K562 (cell line): ENCODE data around the gene VEGFA. TPM values are rescaled to one million over a fixed set of nuclear protein-coding genes. Genes with fewer than 3 reads are reported as not detected.

Experiments
- ADNP ChIP-seq: fragments of 200-800 bp; sonication (Bioruptor generic); IDR thresholded peaks from 2 replicates; pipeline ENCODE4 v1.6.1; 2016; ENCODE audit warnings: missing genetic modification characterization, missing compliant biosample characterization
- BCL6 ChIP-seq: fragments of 250-450 bp; sonication (Bioruptor Pico); IDR thresholded peaks from 2 replicates; pipeline ENCODE4 v1.4.0; 2020
- BRCA1 ChIP-seq, 2 experiments: fragments of 450-650 bp in 1 of 2; sonication (generic) in 1 of 2; formaldehyde crosslinking in 1 of 2; IDR thresholded peaks; 2 replicates each; pipeline versions ENCODE4 v1.5.0 to v1.6.1; 2017 to 2020; ENCODE audit warnings: mild to moderate bottlenecking in 1 of 2, missing genetic modification reagents in 1 of 2
- CTBP1 ChIP-seq: fragments of 450-650 bp; IDR thresholded peaks from 2 replicates; pipeline ENCODE4 v1.6.1; 2016; ENCODE audit warnings: borderline replicate concordance
- JUNB ChIP-seq: fragments of 450-650 bp; formaldehyde crosslinking; conservative IDR thresholded peaks from 2 replicates; pipeline ENCODE4 v1.4.0; 2020; ENCODE audit warnings: mild to moderate bottlenecking
- KAT7 ChIP-seq: sonication (generic); formaldehyde crosslinking; IDR thresholded peaks from 2 replicates; pipeline ENCODE4 v1.8.0; 2022; ENCODE audit warnings: missing genetic modification reagents, mild to moderate bottlenecking, borderline replicate concordance
- KDM5B ChIP-seq: fragments of 200-600 bp; sonication (generic); IDR thresholded peaks from 2 replicates; pipeline ENCODE4 v1.6.1; 2012; ENCODE audit warnings: low read depth, mild to moderate bottlenecking, moderate library complexity, low read length, control low read depth, inconsistent platforms; ENCODE audit not compliant: insufficient replicate concordance
- MTF1 ChIP-seq: fragments of 250-450 bp; sonication (Bioruptor Pico); IDR thresholded peaks from 2 replicates; pipeline ENCODE4 v1.9.0; 2021; ENCODE audit warnings: moderate library complexity, mild to moderate bottlenecking, inconsistent platforms, borderline replicate concordance
- PHTF2 ChIP-seq: fragments of 250-450 bp; sonication (Bioruptor Pico); IDR thresholded peaks from 2 replicates; pipeline ENCODE4 v1.5.0; 2021; ENCODE audit warnings: mild to moderate bottlenecking
- RBBP5 ChIP-seq: fragments of 200-600 bp; sonication (generic); IDR thresholded peaks from 2 replicates; pipeline ENCODE4 v1.6.1; 2012; ENCODE audit warnings: borderline replicate concordance, mild to moderate bottlenecking, low read length, control low read depth, inconsistent platforms; ENCODE audit not compliant: insufficient read depth, poor library complexity, severe bottlenecking
- RBM17 ChIP-seq: fragments of 200-400 bp; formaldehyde crosslinking; IDR thresholded peaks from 2 replicates; pipeline ENCODE4 v1.6.1; 2017; ENCODE audit warnings: low read depth, mild to moderate bottlenecking, low read length, borderline replicate concordance
- SPI1 ChIP-seq: IDR thresholded peaks from 2 replicates; pipeline ENCODE4 v1.6.1; 2011; ENCODE audit warnings: low read depth, low read length, control low read depth, borderline replicate concordance
- STAT5B ChIP-seq: fragments of 250-450 bp; sonication (Bioruptor Pico); IDR thresholded peaks from 2 replicates; pipeline ENCODE4 v1.8.0; 2021; ENCODE audit warnings: mild to moderate bottlenecking, inconsistent platforms
- ZC3H11A ChIP-seq: IDR thresholded peaks from 2 replicates; pipeline ENCODE4 v1.6.1; 2012; ENCODE audit warnings: low read depth, low read length, improper control_type of control experiment
- ZC3H8 ChIP-seq: fragments of 450-650 bp; IDR thresholded peaks from 2 replicates; pipeline ENCODE4 v1.6.1; 2017
- polyA plus RNA-seq, 8 experiments: library from polyadenylated mRNA; depleted of rRNA in 4 of 8; stranded (reverse) in 5 of 8; unstranded in 3 of 8; fragments of >200 nt; fragmentation: Nextera tagmentation in 2 of 8; fragmentation: Illumina TruSeq in 1 of 8; extraction: Ambion mirVana in 2 of 8; extraction: Trizol in 1 of 8; gene quantifications; 2 replicates each; pipeline versions ENCODE4 v1.2.1 to v1.2.3, GENCODE V29; 2011 to 2014; ENCODE audit warnings: inconsistent platforms in 1 of 8, missing spikeins in 1 of 8
- total RNA-seq, 7 experiments: library from RNA; depleted of rRNA in 6 of 7; stranded (reverse); fragments of >200 nt in 6 of 7; fragmentation: Illumina TruSeq in 2 of 7; extraction: Trizol in 2 of 7; gene quantifications; 2 replicates each; pipeline versions ENCODE4 v1.2.1 to v1.2.3, GENCODE V29; 2011 to 2021; ENCODE audit warnings: low replicate concordance in 1 of 7
- TF ChIP-seq, protein P1 (sequence below): sonication (generic); formaldehyde crosslinking; IDR thresholded peaks from 2 replicates; pipeline ENCODE4 v1.8.0; 2022; ENCODE audit warnings: mild to moderate bottlenecking, missing genetic modification reagents
- TF ChIP-seq, protein P2 (sequence below): sonication (generic); formaldehyde crosslinking; IDR thresholded peaks from 2 replicates; pipeline ENCODE4 v1.9.0; 2022; ENCODE audit warnings: mild to moderate bottlenecking, missing genetic modification reagents
- TF ChIP-seq, protein P3 (sequence below): fragments of 450-650 bp; formaldehyde crosslinking; IDR thresholded peaks from 2 replicates; pipeline ENCODE4 v1.4.0; 2022; ENCODE audit warnings: mild to moderate bottlenecking, moderate library complexity
- TF ChIP-seq, protein P4 (sequence below): sonication (generic); formaldehyde crosslinking; IDR thresholded peaks from 2 replicates; pipeline ENCODE4 v1.8.0; 2023; ENCODE audit warnings: mild to moderate bottlenecking, missing genetic modification reagents
- TF ChIP-seq, protein P5 (sequence below): fragments of 250-450 bp; sonication (Bioruptor Pico); IDR thresholded peaks from 2 replicates; pipeline ENCODE4 v1.4.0; 2020; ENCODE audit warnings: mild to moderate bottlenecking, moderate library complexity, borderline replicate concordance

The VEGFA gene
- total and polyA plus RNA-seq, 9 of the 15 experiments (the other 6 are each of a cell fraction or from before 2014, with no cell fraction given): 14.0 to 271 (median 124) TPM

DNA sequence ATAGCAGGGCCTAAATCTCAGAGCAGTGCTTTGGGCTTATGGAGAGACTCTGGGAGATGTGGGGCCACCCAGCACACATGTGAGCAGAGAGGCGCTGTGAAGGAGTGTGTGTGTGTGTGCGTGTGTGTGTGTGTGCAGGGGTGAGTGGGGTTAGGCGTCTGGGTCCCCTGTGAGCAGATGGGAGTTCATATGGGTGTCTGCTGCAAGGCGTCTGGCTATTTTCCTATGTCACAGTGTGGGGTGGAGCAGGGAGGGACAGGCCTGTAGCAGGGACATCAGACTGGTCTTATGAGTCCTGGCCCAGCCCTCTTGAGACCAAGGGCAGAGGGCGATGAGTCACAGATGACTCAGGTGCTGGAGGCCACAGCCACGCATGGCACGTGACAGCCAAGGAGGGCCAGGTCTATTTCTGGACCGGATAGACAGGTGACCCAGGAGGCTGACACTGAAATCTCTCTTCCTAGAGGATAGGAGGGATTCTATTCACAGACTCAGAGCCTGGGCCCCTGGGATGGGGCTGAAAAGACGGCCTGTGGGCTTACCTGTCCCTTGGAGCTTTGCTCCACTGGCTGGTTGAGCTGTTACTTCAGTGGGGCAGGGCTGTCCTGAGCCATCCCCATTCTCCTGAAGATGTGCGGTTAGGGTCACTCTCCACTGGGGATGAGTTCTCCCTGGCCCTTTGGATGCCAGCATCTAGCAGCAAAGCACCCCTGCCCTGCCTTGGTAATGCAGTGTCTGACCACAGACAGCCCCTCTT, 28.9 kb downstream of the VEGFA start (continued):
- TF ChIP-seq JUNB (CRISPR knock-in tag) (peak; percentile 92), PHTF2 (0 out of 2 replicates have a peak, but pooled peaks have one; percentile 31), MTF1 (CRISPR knock-in tag) (0 out of 2 replicates have a peak, but pooled peaks have one; percentile 42), ZC3H11A (no peak), RBM17 (no peak), ADNP (tag) (no peak), CTBP1 (peak; percentile 97), KAT7 (CRISPR knock-in tag) (no peak), KDM5B (no peak), BCL6 (no peak), BRCA1 (IDR thresholded peaks at IDR 0.05) (no peak), BRCA1 (CRISPR knock-in tag; IDR thresholded peaks at IDR 0.05) (no peak), RBBP5 (peak; percentile 14), STAT5B (CRISPR knock-in tag) (no peak), SPI1 (no peak), ZC3H8 (peak; percentile 41; the same call in 1 of the 2 replicates)
- TF ChIP-seq, protein P1, sequence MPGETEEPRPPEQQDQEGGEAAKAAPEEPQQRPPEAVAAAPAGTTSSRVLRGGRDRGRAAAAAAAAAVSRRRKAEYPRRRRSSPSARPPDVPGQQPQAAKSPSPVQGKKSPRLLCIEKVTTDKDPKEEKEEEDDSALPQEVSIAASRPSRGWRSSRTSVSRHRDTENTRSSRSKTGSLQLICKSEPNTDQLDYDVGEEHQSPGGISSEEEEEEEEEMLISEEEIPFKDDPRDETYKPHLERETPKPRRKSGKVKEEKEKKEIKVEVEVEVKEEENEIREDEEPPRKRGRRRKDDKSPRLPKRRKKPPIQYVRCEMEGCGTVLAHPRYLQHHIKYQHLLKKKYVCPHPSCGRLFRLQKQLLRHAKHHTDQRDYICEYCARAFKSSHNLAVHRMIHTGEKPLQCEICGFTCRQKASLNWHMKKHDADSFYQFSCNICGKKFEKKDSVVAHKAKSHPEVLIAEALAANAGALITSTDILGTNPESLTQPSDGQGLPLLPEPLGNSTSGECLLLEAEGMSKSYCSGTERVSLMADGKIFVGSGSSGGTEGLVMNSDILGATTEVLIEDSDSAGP (CRISPR knock-in tag): no peak
- TF ChIP-seq, protein P2, sequence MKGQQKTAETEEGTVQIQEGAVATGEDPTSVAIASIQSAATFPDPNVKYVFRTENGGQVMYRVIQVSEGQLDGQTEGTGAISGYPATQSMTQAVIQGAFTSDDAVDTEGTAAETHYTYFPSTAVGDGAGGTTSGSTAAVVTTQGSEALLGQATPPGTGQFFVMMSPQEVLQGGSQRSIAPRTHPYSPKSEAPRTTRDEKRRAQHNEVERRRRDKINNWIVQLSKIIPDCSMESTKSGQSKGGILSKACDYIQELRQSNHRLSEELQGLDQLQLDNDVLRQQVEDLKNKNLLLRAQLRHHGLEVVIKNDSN: peak; percentile 97
- TF ChIP-seq, protein P3, sequence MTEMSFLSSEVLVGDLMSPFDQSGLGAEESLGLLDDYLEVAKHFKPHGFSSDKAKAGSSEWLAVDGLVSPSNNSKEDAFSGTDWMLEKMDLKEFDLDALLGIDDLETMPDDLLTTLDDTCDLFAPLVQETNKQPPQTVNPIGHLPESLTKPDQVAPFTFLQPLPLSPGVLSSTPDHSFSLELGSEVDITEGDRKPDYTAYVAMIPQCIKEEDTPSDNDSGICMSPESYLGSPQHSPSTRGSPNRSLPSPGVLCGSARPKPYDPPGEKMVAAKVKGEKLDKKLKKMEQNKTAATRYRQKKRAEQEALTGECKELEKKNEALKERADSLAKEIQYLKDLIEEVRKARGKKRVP (CRISPR knock-in tag): no peak
- TF ChIP-seq, protein P4, sequence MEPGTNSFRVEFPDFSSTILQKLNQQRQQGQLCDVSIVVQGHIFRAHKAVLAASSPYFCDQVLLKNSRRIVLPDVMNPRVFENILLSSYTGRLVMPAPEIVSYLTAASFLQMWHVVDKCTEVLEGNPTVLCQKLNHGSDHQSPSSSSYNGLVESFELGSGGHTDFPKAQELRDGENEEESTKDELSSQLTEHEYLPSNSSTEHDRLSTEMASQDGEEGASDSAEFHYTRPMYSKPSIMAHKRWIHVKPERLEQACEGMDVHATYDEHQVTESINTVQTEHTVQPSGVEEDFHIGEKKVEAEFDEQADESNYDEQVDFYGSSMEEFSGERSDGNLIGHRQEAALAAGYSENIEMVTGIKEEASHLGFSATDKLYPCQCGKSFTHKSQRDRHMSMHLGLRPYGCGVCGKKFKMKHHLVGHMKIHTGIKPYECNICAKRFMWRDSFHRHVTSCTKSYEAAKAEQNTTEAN (CRISPR knock-in tag): no peak
- TF ChIP-seq, protein P5, sequence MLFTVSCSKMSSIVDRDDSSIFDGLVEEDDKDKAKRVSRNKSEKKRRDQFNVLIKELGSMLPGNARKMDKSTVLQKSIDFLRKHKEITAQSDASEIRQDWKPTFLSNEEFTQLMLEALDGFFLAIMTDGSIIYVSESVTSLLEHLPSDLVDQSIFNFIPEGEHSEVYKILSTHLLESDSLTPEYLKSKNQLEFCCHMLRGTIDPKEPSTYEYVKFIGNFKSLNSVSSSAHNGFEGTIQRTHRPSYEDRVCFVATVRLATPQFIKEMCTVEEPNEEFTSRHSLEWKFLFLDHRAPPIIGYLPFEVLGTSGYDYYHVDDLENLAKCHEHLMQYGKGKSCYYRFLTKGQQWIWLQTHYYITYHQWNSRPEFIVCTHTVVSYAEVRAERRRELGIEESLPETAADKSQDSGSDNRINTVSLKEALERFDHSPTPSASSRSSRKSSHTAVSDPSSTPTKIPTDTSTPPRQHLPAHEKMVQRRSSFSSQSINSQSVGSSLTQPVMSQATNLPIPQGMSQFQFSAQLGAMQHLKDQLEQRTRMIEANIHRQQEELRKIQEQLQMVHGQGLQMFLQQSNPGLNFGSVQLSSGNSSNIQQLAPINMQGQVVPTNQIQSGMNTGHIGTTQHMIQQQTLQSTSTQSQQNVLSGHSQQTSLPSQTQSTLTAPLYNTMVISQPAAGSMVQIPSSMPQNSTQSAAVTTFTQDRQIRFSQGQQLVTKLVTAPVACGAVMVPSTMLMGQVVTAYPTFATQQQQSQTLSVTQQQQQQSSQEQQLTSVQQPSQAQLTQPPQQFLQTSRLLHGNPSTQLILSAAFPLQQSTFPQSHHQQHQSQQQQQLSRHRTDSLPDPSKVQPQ (CRISPR knock-in tag): no peak
